Spleen (tissue), 7 donors: ENCODE data around the gene KIF6.

ENCODE experiments used
- POLR2A ChIP-seq, 3 donors: fragments of 450-650 bp; IDR thresholded peaks; one replicate each; pipeline ENCODE4 v1.5.1; 2017; ENCODE audit warnings: antibody characterized with exemption in 3 of 3, mild to moderate bottlenecking in 1 of 3
- POLR2AphosphoS5 ChIP-seq, 3 donors: sonication (generic); formaldehyde crosslinking; IDR thresholded peaks; one replicate each; pipeline ENCODE4 v1.5.1; 2017; ENCODE audit warnings: antibody characterized with exemption in 3 of 3
- TF ChIP-seq, protein P1 (sequence below), 11 experiments: fragments of 200-600 bp in 7 of 11; fragments of 450-650 bp in 4 of 11; sonication (generic) in 4 of 11; IDR thresholded peaks in 8 of 11; conservative IDR thresholded peaks in 3 of 11; 1 replicate in 7 of 11; 2 replicates in 4 of 11; pipeline versions ENCODE4 v1.4.0 to v1.8.0; 2016 to 2021; ENCODE audit warnings: antibody characterized with exemption in 11 of 11, inconsistent platforms in 4 of 11, mild to moderate bottlenecking in 1 of 11
- donor health status: DM: no; HTN: no; CAD: no; lungs with moderate emphysema.
- donor health status: DM: no; HTN: no; CAD: no.
- donor health status: DM: no; HTN: no; CAD: no.

DNA sequence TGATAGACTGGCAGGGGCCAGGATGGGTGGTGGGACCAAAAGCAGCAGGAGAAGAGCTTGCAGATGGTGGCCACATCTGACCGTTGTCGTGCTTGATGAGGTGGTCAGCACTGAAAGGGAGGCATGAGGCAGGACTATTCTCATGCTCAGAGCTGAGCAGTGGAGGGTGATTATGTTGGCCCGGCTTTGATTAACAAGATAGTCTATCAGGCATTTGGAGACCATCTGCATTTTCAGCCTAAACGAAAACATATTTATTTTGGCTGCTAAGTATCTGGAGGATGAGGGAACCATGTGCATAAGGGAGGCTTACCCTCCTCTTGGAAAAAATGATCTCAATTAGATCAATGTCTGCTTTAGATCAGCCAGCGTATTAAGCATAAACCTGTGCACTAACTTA is 261.1 kb downstream of the KIF6 start:
- TF ChIP-seq, protein P1, sequence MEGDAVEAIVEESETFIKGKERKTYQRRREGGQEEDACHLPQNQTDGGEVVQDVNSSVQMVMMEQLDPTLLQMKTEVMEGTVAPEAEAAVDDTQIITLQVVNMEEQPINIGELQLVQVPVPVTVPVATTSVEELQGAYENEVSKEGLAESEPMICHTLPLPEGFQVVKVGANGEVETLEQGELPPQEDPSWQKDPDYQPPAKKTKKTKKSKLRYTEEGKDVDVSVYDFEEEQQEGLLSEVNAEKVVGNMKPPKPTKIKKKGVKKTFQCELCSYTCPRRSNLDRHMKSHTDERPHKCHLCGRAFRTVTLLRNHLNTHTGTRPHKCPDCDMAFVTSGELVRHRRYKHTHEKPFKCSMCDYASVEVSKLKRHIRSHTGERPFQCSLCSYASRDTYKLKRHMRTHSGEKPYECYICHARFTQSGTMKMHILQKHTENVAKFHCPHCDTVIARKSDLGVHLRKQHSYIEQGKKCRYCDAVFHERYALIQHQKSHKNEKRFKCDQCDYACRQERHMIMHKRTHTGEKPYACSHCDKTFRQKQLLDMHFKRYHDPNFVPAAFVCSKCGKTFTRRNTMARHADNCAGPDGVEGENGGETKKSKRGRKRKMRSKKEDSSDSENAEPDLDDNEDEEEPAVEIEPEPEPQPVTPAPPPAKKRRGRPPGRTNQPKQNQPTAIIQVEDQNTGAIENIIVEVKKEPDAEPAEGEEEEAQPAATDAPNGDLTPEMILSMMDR (IDR thresholded peaks at IDR 0.05 in 8 of 11, conservative IDR thresholded peaks at IDR 0.05 in 3 of 11), result no peak
- TF ChIP-seq POLR2A (IDR thresholded peaks at IDR 0.05), result no peak
- TF ChIP-seq POLR2AphosphoS5 (IDR thresholded peaks at IDR 0.05), result no peak
